ENCODE results near the gene SLC6A7. TPM values are rescaled to one million over a fixed set of nuclear protein-coding genes. Genes with fewer than 3 reads are reported as not detected.

SLC6A7 gene
- polyA plus RNA-seq, 1 of the 3 experiments (the other 2 are of a cell fraction) = not detected

- H3K79me2 ChIP-seq (ENCODE audit: insufficient read depth) = no peaks in the 10 kb centered on the region
- H3K27ac ChIP-seq (ENCODE audit: low read depth in 2 of 2, low read length in 1 of 2) = no peak overlapping the region; a peak in 1 of 4 replicates
- 0 out of 2 replicates have a peak, but pooled peaks have one; percentile 14 for TF ChIP-seq MAX (IDR thresholded peaks at IDR 0.05; ENCODE audit: low read depth)
- TF ChIP-seq, protein P1, sequence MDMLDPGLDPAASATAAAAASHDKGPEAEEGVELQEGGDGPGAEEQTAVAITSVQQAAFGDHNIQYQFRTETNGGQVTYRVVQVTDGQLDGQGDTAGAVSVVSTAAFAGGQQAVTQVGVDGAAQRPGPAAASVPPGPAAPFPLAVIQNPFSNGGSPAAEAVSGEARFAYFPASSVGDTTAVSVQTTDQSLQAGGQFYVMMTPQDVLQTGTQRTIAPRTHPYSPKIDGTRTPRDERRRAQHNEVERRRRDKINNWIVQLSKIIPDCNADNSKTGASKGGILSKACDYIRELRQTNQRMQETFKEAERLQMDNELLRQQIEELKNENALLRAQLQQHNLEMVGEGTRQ (IDR thresholded peaks at IDR 0.05; ENCODE audit: borderline replicate concordance, low read depth, low read length) = no peak
- 79% methylated on average over 6 of the region's 6 CpGs for WGBS (ENCODE audit: low lambda C conversion rate)
- POLR2A ChIA-PET = no interaction called here
- H3K4me1 ChIP-seq (ENCODE audit: control insufficient read depth in 1 of 2, insufficient read depth in 2 of 2, low read depth in 1 of 2, low read length in 1 of 2) = peaks cover 10 to 43% of the 10 kb centered on the region in 2 experiments
- CTCF ChIA-PET = interaction anchor here (1.2 to 1.7 kb wide), 2 partner anchors 11 to 54 kb away, joined by 6 to 7 read pairs; no protein-coding TSS in a partner anchor
- H3K9me2 ChIP-seq = no peaks in the 10 kb centered on the region
- peaks cover 3% of the 10 kb centered on the region for H3F3A ChIP-seq (replicated peaks; ENCODE audit: insufficient read depth)
- no peaks in the 10 kb centered on the region for H3K27me3 ChIP-seq (ENCODE audit: insufficient read depth)
- no peak overlapping the region for H3K4me2 ChIP-seq
- H3K36me3 ChIP-seq (replicated peaks in 1 of 2; ENCODE audit: control insufficient read depth in 1 of 2, insufficient read depth in 2 of 2, low read length in 1 of 2) = no peaks in the 10 kb centered on the region
- no peaks in the 10 kb centered on the region for H3K9me3 ChIP-seq
- H3K4me3 ChIP-seq (ENCODE audit: low read depth in 2 of 2, low read length in 1 of 2) = no peak overlapping the region
- no peak for DNase-seq
- no peak overlapping the region for H2AFZ ChIP-seq (ENCODE audit: low read depth)
- no peaks in the 10 kb centered on the region for H4K20me1 ChIP-seq (ENCODE audit: insufficient read depth)
- H3K9ac ChIP-seq = no peak overlapping the region
These were observed 25.5 kb upstream of the SLC6A7 start for GRCh38 chr5:150164211-150164980.

DNA sequence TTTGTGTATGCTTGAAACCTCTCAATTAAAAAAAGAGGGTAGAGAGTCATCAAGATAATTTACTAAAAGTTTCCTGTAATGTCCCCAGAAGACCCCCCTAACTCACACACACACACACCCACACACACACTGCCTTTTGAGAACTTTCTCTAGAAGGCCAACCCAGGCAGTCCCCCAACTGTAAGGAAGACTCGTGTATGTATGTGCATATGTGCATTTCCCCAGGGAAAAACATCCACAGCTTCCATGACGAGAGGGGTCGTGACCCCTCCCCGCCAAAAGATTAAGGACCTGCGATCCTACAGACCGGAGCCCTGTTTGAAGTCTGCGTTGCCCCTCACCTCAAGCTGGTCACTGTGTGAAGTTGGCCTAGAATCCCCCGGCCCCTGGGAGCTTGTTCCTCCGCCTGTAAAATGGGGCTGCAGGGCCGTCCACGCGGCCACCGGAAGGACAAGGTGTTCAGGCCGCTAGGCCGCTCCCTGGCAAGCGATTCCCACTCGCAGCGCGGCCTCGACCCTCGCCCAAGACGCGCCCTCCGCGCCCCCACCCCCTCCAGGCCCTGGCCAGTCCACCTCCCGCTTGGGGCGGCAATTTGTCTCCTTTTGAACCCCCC, 23.7 kb upstream of the SLC6A7 start:
- TF ChIP-seq RXRA (IDR thresholded peaks at IDR 0.05; ENCODE audit: borderline replicate concordance, low read depth) (no peak), RCOR1 (IDR thresholded peaks at IDR 0.05; ENCODE audit: low read length) (no peak), REST (IDR thresholded peaks at IDR 0.05; ENCODE audit: low read depth, low read length) (no peak), TCF12 (IDR thresholded peaks at IDR 0.05) (no peak)
- TF ChIP-seq, protein P2, sequence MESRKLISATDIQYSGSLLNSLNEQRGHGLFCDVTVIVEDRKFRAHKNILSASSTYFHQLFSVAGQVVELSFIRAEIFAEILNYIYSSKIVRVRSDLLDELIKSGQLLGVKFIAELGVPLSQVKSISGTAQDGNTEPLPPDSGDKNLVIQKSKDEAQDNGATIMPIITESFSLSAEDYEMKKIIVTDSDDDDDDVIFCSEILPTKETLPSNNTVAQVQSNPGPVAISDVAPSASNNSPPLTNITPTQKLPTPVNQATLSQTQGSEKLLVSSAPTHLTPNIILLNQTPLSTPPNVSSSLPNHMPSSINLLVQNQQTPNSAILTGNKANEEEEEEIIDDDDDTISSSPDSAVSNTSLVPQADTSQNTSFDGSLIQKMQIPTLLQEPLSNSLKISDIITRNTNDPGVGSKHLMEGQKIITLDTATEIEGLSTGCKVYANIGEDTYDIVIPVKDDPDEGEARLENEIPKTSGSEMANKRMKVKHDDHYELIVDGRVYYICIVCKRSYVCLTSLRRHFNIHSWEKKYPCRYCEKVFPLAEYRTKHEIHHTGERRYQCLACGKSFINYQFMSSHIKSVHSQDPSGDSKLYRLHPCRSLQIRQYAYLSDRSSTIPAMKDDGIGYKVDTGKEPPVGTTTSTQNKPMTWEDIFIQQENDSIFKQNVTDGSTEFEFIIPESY (IDR thresholded peaks at IDR 0.05; ENCODE audit: borderline replicate concordance, low read depth) = no peak
- Histone ChIP-seq H3K9me3 (no peaks in the 10 kb centered on the region), H3K79me2 (ENCODE audit: insufficient read depth) (no peaks in the 10 kb centered on the region), H3K27me3 (ENCODE audit: insufficient read depth) (no peaks in the 10 kb centered on the region), H3K4me3 (ENCODE audit: low read depth in 2 of 2, low read length in 1 of 2) (no peak overlapping the region), H3F3A (replicated peaks; ENCODE audit: insufficient read depth) (peaks cover 3% of the 10 kb centered on the region), H3K4me1 (ENCODE audit: control insufficient read depth in 1 of 2, insufficient read depth in 2 of 2, low read depth in 1 of 2, low read length in 1 of 2) (peaks cover 0 to 29% of the 10 kb centered on the region in 2 experiments; a peak in 1 of 4 replicates), H4K20me1 (ENCODE audit: insufficient read depth) (no peaks in the 10 kb centered on the region), H3K27ac (ENCODE audit: low read depth in 2 of 2, low read length in 1 of 2) (no peak overlapping the region), H3K36me3 (replicated peaks in 1 of 2; ENCODE audit: control insufficient read depth in 1 of 2, insufficient read depth in 2 of 2, low read length in 1 of 2) (no peaks in the 10 kb centered on the region), H3K9me2 (no peaks in the 10 kb centered on the region), H2AFZ (ENCODE audit: low read depth) (no peak overlapping the region), H3K4me2 (no peak overlapping the region), H3K9ac (no peak overlapping the region)
- WGBS (ENCODE audit: low lambda C conversion rate) = 96% methylated on average over 27 of the region's 27 CpGs
- ChIA-PET CTCF (interaction anchor here (0.9 to 1.3 kb wide), 2 partner anchors 10 to 36 kb away, joined by 3 to 4 read pairs; no protein-coding TSS in a partner anchor), POLR2A (no interaction called here)
- DNase-seq = no peak
